Measurements from ENCODE around the gene CRTAC1. TPM values are rescaled to one million over a fixed set of nuclear protein-coding genes. Genes with fewer than 3 reads are reported as not detected.

CRTAC1 gene
- total and polyA plus RNA-seq, 9 of the 15 experiments (the other 6 are each of a cell fraction or from before 2014, with no cell fraction given): not detected

- ATAC-seq (no peak), FAIRE-seq (no peak), DNase-seq (ENCODE audit: extremely low read depth in 1 of 4, low spot score in 3 of 4) (no peak)
- no peaks in the 10 kb centered on the region for H3K79me2 ChIP-seq (ENCODE audit: control insufficient read depth, insufficient read depth, low read length)
- H3K27me3 ChIP-seq (ENCODE audit: control insufficient read depth in 2 of 2, insufficient read depth in 2 of 2, low read length in 2 of 2): peaks cover 0 to 20% of the 10 kb centered on the region in 2 experiments; a peak in 3 of 5 replicates
- BruUV-seq (replicated peaks): no TSS peak
- no peaks in the 10 kb centered on the region for H3K36me3 ChIP-seq (ENCODE audit: control insufficient read depth, insufficient read depth, low read length)
- no peaks in the 10 kb centered on the region for H3K9me3 ChIP-seq (replicated peaks; ENCODE audit: control insufficient read depth, insufficient read depth, low read depth, low read length)
- in situ Hi-C loops (cut with MboI): no loop called here
- no peaks in the 10 kb centered on the region for H4K20me1 ChIP-seq (replicated peaks; ENCODE audit: control insufficient read depth, insufficient read depth, low read length)
- TF ChIP-seq CTBP1 (IDR thresholded peaks at IDR 0.05; ENCODE audit: borderline replicate concordance): no peak
- 0 out of 6 replicates have a peak, but pooled peaks of 1 of the 3 experiments have one; percentile 13 for TF ChIP-seq CTCF (IDR thresholded peaks at IDR 0.05 in 2 of 3, conservative IDR thresholded peaks at IDR 0.05 in 1 of 3; ENCODE audit: insufficient read depth in 2 of 3, low read depth in 1 of 3, low read length in 3 of 3)
- ChIA-PET POLR2A (interaction anchor here (0.6 kb wide), 1 partner anchor 223 kb away, joined by 3 read pairs; no protein-coding TSS in a partner anchor), CTCF (ENCODE audit: low intra/inter-chr PET ratio) (no interaction called here)
- no peak overlapping the region for H3K4me2 ChIP-seq (ENCODE audit: insufficient read depth, low read length)
- intact Hi-C loops (cut with micrococcal nuclease): no loop called here
- H3K27ac ChIP-seq (ENCODE audit: extremely low read depth, low read depth, low read length): no peak overlapping the region
- H3K4me3 ChIP-seq: no peak overlapping the region
- H2AFZ ChIP-seq (ENCODE audit: low read depth, low read length): no peak overlapping the region
- 0% methylated on average over 4 of the region's 4 CpGs for WGBS (ENCODE audit: insufficient coverage, low coverage, missing lambda C conversion rate)
- H3K9me1 ChIP-seq (ENCODE audit: control insufficient read depth, insufficient read depth, low read length): no peaks in the 10 kb centered on the region
- H3K9ac ChIP-seq (ENCODE audit: insufficient read depth in 1 of 2, low read depth in 2 of 2, low read length in 2 of 2): no peak overlapping the region
- H3K4me1 ChIP-seq (replicated peaks in 1 of 2; ENCODE audit: control insufficient read depth in 2 of 2, insufficient read depth in 2 of 2, low read length in 2 of 2): no peaks in the 10 kb centered on the region
Measured at GRCh38 chr10:98013122-98013521, 17.3 kb downstream of the CRTAC1 start.

DNA sequence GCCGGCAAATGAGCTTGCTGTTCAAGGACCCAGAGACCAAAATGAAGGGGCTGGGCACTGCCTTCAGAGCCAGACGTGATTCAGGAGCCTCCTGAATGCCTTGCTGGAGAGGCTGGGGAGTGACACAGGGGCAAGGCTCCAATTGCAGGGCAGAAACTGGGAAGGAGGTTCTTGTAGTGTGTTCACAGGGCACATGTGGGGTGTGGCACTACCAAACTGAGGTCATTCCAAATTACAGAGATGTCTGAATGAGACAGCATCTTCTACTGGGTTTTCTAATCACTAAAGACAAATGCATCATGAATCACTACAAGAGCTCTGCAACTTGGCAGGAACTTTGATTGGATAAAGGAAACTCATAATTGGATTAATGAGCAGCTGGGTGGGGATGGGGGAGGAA lies 17.8 kb downstream of the CRTAC1 start:
- no peaks in the 10 kb centered on the region for H4K20me1 ChIP-seq (replicated peaks; ENCODE audit: control insufficient read depth, insufficient read depth, low read length)
- POLR2A ChIA-PET: interaction anchor here (0.6 kb wide), 1 partner anchor 223 kb away, joined by 3 read pairs; no protein-coding TSS in a partner anchor
- no peak for DNase-seq (ENCODE audit: extremely low read depth in 1 of 4, low spot score in 3 of 4)
- H3K4me3 ChIP-seq: no peak overlapping the region
- peaks cover 0 to 20% of the 10 kb centered on the region in 2 experiments; a peak in 3 of 5 replicates for H3K27me3 ChIP-seq (ENCODE audit: control insufficient read depth in 2 of 2, insufficient read depth in 2 of 2, low read length in 2 of 2)
- no peak overlapping the region for H2AFZ ChIP-seq (ENCODE audit: low read depth, low read length)
- CTCF ChIA-PET (ENCODE audit: low intra/inter-chr PET ratio): no interaction called here
- BruUV-seq (replicated peaks): no TSS peak
- no peaks in the 10 kb centered on the region for H3K9me1 ChIP-seq (ENCODE audit: control insufficient read depth, insufficient read depth, low read length)
- H3K9me3 ChIP-seq (replicated peaks; ENCODE audit: control insufficient read depth, insufficient read depth, low read depth, low read length): no peaks in the 10 kb centered on the region
- in situ Hi-C loops (cut with MboI) (no loop called here), intact Hi-C loops (cut with micrococcal nuclease) (no loop called here)
- H3K9ac ChIP-seq (ENCODE audit: insufficient read depth in 1 of 2, low read depth in 2 of 2, low read length in 2 of 2): no peak overlapping the region
- no peaks in the 10 kb centered on the region for H3K36me3 ChIP-seq (ENCODE audit: control insufficient read depth, insufficient read depth, low read length)
- WGBS (ENCODE audit: insufficient coverage, low coverage, missing lambda C conversion rate): 0% methylated on average over 2 of the region's 2 CpGs
- H3K79me2 ChIP-seq (ENCODE audit: control insufficient read depth, insufficient read depth, low read length): no peaks in the 10 kb centered on the region
- no peaks in the 10 kb centered on the region for H3K4me1 ChIP-seq (replicated peaks in 1 of 2; ENCODE audit: control insufficient read depth in 2 of 2, insufficient read depth in 2 of 2, low read length in 2 of 2)
- H3K27ac ChIP-seq (ENCODE audit: extremely low read depth, low read depth, low read length): no peak overlapping the region
- no peak for FAIRE-seq
- no peak overlapping the region for H3K4me2 ChIP-seq (ENCODE audit: insufficient read depth, low read length)
- no peak for ATAC-seq
- TF ChIP-seq MYNN (IDR thresholded peaks at IDR 0.05) (no peak), MYNN (CRISPR knock-in tag; IDR thresholded peaks at IDR 0.05) (no peak), EZH2 (IDR thresholded peaks at IDR 0.05; ENCODE audit: borderline replicate concordance, low read depth, low read length) (no peak), BRD4 (IDR thresholded peaks at IDR 0.05) (no peak), MITF (IDR thresholded peaks at IDR 0.05) (no peak), RBFOX2 (IDR thresholded peaks at IDR 0.05; ENCODE audit: low read depth, low read length) (no peak), ZNF57 (CRISPR knock-in tag; IDR thresholded peaks at IDR 0.05) (no peak), POLR3A (IDR thresholded peaks at IDR 0.05; ENCODE audit: borderline replicate concordance, extremely low read depth, insufficient read depth, insufficient read length) (no peak), TFAM (CRISPR knock-in tag; conservative IDR thresholded peaks at IDR 0.05) (no peak), FOXK1 (CRISPR knock-in tag; IDR thresholded peaks at IDR 0.05; ENCODE audit: borderline replicate concordance) (no peak), ZNF584 (CRISPR knock-in tag; IDR thresholded peaks at IDR 0.05; ENCODE audit: low read depth) (no peak), RBM22 (IDR thresholded peaks at IDR 0.05; ENCODE audit: low read depth, low read length, poor library complexity, severe bottlenecking) (no peak)
